ENCODE data around the gene RET.

Gene RET

GRCh38 chr10:43128958-43129706 is 52.3 kb downstream of the RET start:
- POLR2A ChIA-PET = interaction anchor here (1.3 kb wide), 1 partner anchor 9 kb away, joined by 6 read pairs; the partner anchor contains the start of gene CSGALNACT2
- H3K4me3 ChIP-seq (ENCODE audit: low read depth, low read length) = no peak overlapping the region
- no peaks in the 10 kb centered on the region for H3K36me3 ChIP-seq (ENCODE audit: control insufficient read depth in 2 of 2, insufficient read depth in 1 of 2, low read length in 2 of 2)
- no peak overlapping the region for H3K27ac ChIP-seq (ENCODE audit: extremely low read depth, low read depth, low read length)
- H3K9me3 ChIP-seq (ENCODE audit: control insufficient read depth, insufficient read depth, low read depth, low read length) = no peaks in the 10 kb centered on the region
- TF ChIP-seq, protein P1, sequence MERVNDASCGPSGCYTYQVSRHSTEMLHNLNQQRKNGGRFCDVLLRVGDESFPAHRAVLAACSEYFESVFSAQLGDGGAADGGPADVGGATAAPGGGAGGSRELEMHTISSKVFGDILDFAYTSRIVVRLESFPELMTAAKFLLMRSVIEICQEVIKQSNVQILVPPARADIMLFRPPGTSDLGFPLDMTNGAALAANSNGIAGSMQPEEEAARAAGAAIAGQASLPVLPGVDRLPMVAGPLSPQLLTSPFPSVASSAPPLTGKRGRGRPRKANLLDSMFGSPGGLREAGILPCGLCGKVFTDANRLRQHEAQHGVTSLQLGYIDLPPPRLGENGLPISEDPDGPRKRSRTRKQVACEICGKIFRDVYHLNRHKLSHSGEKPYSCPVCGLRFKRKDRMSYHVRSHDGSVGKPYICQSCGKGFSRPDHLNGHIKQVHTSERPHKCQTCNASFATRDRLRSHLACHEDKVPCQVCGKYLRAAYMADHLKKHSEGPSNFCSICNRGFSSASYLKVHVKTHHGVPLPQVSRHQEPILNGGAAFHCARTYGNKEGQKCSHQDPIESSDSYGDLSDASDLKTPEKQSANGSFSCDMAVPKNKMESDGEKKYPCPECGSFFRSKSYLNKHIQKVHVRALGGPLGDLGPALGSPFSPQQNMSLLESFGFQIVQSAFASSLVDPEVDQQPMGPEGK (tag by site-specific recombination; IDR thresholded peaks at IDR 0.05) = peak; percentile 38; the same call in 1 of the 2 replicates
- TF ChIP-seq ZNF404 (tag by site-specific recombination; IDR thresholded peaks at IDR 0.05) = no peak
- TF ChIP-seq ZNF48 (tag by site-specific recombination; IDR thresholded peaks at IDR 0.05) = no peak
- no peak for TF ChIP-seq SCRT1 (tag by site-specific recombination; IDR thresholded peaks at IDR 0.05; ENCODE audit: borderline replicate concordance)
- no peak for TF ChIP-seq ZNF146 (tag by site-specific recombination; IDR thresholded peaks at IDR 0.05)
- 0 out of 2 replicates have a peak, but pooled peaks have one; percentile 46 for TF ChIP-seq ZNF660 (tag by site-specific recombination; IDR thresholded peaks at IDR 0.05)
- TF ChIP-seq, protein P2, sequence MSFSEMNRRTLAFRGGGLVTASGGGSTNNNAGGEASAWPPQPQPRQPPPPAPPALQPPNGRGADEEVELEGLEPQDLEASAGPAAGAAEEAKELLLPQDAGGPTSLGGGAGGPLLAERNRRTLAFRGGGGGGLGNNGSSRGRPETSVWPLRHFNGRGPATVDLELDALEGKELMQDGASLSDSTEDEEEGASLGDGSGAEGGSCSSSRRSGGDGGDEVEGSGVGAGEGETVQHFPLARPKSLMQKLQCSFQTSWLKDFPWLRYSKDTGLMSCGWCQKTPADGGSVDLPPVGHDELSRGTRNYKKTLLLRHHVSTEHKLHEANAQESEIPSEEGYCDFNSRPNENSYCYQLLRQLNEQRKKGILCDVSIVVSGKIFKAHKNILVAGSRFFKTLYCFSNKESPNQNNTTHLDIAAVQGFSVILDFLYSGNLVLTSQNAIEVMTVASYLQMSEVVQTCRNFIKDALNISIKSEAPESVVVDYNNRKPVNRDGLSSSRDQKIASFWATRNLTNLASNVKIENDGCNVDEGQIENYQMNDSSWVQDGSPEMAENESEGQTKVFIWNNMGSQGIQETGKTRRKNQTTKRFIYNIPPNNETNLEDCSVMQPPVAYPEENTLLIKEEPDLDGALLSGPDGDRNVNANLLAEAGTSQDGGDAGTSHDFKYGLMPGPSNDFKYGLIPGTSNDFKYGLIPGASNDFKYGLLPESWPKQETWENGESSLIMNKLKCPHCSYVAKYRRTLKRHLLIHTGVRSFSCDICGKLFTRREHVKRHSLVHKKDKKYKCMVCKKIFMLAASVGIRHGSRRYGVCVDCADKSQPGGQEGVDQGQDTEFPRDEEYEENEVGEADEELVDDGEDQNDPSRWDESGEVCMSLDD (tag by site-specific recombination; IDR thresholded peaks at IDR 0.05) = no peak
- no peak for TF ChIP-seq ZNF76 (tag by site-specific recombination; IDR thresholded peaks at IDR 0.05; ENCODE audit: borderline replicate concordance, low read depth)
- TF ChIP-seq ZNF654 (tag by site-specific recombination; IDR thresholded peaks at IDR 0.05; ENCODE audit: low read depth) = no peak
- no peak for TF ChIP-seq EGR2 (tag by site-specific recombination; IDR thresholded peaks at IDR 0.05; ENCODE audit: low read depth)
- TF ChIP-seq, protein P3, sequence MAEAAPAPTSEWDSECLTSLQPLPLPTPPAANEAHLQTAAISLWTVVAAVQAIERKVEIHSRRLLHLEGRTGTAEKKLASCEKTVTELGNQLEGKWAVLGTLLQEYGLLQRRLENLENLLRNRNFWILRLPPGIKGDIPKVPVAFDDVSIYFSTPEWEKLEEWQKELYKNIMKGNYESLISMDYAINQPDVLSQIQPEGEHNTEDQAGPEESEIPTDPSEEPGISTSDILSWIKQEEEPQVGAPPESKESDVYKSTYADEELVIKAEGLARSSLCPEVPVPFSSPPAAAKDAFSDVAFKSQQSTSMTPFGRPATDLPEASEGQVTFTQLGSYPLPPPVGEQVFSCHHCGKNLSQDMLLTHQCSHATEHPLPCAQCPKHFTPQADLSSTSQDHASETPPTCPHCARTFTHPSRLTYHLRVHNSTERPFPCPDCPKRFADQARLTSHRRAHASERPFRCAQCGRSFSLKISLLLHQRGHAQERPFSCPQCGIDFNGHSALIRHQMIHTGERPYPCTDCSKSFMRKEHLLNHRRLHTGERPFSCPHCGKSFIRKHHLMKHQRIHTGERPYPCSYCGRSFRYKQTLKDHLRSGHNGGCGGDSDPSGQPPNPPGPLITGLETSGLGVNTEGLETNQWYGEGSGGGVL (tag by site-specific recombination; IDR thresholded peaks at IDR 0.05) = no peak
- TF ChIP-seq ZNF174 (tag by site-specific recombination; IDR thresholded peaks at IDR 0.05) = no peak
- peak; percentile 56 for TF ChIP-seq ZNF335 (tag by site-specific recombination; conservative IDR thresholded peaks at IDR 0.05)
- TF ChIP-seq GLIS1 (tag by site-specific recombination; IDR thresholded peaks at IDR 0.05) = no peak
- TF ChIP-seq, protein P4, sequence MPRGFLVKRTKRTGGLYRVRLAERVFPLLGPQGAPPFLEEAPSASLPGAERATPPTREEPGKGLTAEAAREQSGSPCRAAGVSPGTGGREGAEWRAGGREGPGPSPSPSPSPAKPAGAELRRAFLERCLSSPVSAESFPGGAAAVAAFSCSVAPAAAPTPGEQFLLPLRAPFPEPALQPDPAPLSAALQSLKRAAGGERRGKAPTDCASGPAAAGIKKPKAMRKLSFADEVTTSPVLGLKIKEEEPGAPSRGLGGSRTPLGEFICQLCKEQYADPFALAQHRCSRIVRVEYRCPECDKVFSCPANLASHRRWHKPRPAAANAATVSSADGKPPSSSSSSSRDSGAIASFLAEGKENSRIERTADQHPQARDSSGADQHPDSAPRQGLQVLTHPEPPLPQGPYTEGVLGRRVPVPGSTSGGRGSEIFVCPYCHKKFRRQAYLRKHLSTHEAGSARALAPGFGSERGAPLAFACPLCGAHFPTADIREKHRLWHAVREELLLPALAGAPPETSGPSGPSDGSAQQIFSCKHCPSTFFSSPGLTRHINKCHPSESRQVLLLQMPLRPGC (tag by site-specific recombination; IDR thresholded peaks at IDR 0.05) = no peak
- no peak for TF ChIP-seq WT1 (tag by site-specific recombination; IDR thresholded peaks at IDR 0.05)
- TF ChIP-seq ZNF366 (tag by site-specific recombination; conservative IDR thresholded peaks at IDR 0.05) = peak; percentile 23; the same call in 1 of the 2 replicates
- TF ChIP-seq PRDM1 (tag by site-specific recombination; IDR thresholded peaks at IDR 0.05) = no peak
- peak; percentile 31; the same call in 1 of the 2 replicates for TF ChIP-seq ZFHX2 (tag by site-specific recombination; conservative IDR thresholded peaks at IDR 0.05)
- TF ChIP-seq KLF10 (tag by site-specific recombination; IDR thresholded peaks at IDR 0.05) = no peak
- TF ChIP-seq ZBTB21 (tag by site-specific recombination; IDR thresholded peaks at IDR 0.05) = no peak
- TF ChIP-seq ZNF133 (tag by site-specific recombination; IDR thresholded peaks at IDR 0.05) = no peak
- TF ChIP-seq OSR2 (tag by site-specific recombination; IDR thresholded peaks at IDR 0.05) = peak; percentile 40; the same call in 1 of the 2 replicates
- no peak for TF ChIP-seq ZNF155 (tag by site-specific recombination; IDR thresholded peaks at IDR 0.05)
- no peak for TF ChIP-seq ZNF148 (tag by site-specific recombination; IDR thresholded peaks at IDR 0.05; ENCODE audit: borderline replicate concordance)
- H3K4me1 ChIP-seq (ENCODE audit: control insufficient read depth, insufficient read depth, low read length) = peaks cover 4% of the 10 kb centered on the region; the same call in 1 of the 2 replicates
- CTCF ChIA-PET = interaction anchor here (0.8 kb wide), 1 partner anchor 732 kb away, joined by 5 read pairs; no protein-coding TSS in a partner anchor

Measured in HEK293 (cell line).